WTC11 (cell line): ENCODE measurements around the gene HIF1A. TPM values are rescaled to one million over a fixed set of nuclear protein-coding genes. Genes with fewer than 3 reads are reported as not detected.

ENCODE experiments used
- ATAC-seq: fragments of 200-7000 bp; cut with Tn5 transposase; 2 replicates; pipeline ENCODE4 v1.10.0; 2021; ENCODE audit warnings: mild to moderate bottlenecking, moderate library complexity
- CTCF ChIA-PET: fragments of 300-600 bp; sonication (Branson Sonifier 250); formaldehyde crosslinking; loops from one replicate; lab custom pipeline; 2021; ENCODE audit warnings: antibody characterized with exemption; lab: Charles Lee
- POLR2A ChIA-PET: fragments of 350-600 bp; sonication (Branson Sonifier 250); formaldehyde crosslinking; loops from one replicate; lab custom pipeline; 2021; ENCODE audit warnings: antibody characterized with exemption; lab: Charles Lee
- DNase-seq: peaks from one replicate; pipeline ENCODE4 v3.0.0; 2021; ENCODE audit warnings: low spot score
- H3K27ac Mint-ChIP-seq: 2 replicates; pipeline ENCODE4 v1.8.0; 2021; ENCODE audit warnings: mixed read lengths
- H3K27me3 Mint-ChIP-seq: 2 replicates; pipeline ENCODE4 v1.8.0; 2021; ENCODE audit warnings: low read depth, mild to moderate bottlenecking, moderate library complexity, mixed read lengths
- H3K36me3 Mint-ChIP-seq: 2 replicates; pipeline ENCODE4 v1.8.0; 2021; ENCODE audit warnings: mixed read lengths
- H3K4me1 Mint-ChIP-seq: 2 replicates; pipeline ENCODE4 v1.8.0; 2022; ENCODE audit warnings: mixed read lengths
- H3K4me3 Mint-ChIP-seq: 2 replicates; pipeline ENCODE4 v1.8.0; 2021; ENCODE audit warnings: mild to moderate bottlenecking, moderate library complexity, mixed read lengths
- H3K9me3 Mint-ChIP-seq: 2 replicates; pipeline ENCODE4 v1.8.0; 2021; ENCODE audit warnings: mixed read lengths
- CBFB ChIP-seq: sonication (generic); formaldehyde crosslinking; IDR thresholded peaks from 2 replicates; pipeline ENCODE4 v1.8.1; 2022; ENCODE audit warnings: mild to moderate bottlenecking, low read depth, missing genetic modification reagents
- E2F1 ChIP-seq: sonication (generic); formaldehyde crosslinking; IDR thresholded peaks from 2 replicates; pipeline ENCODE4 v1.8.0; 2022; ENCODE audit warnings: mild to moderate bottlenecking, missing genetic modification reagents
- ELF4 ChIP-seq: sonication (generic); formaldehyde crosslinking; IDR thresholded peaks from 2 replicates; pipeline ENCODE4 v1.8.1; 2022; ENCODE audit warnings: low read depth, mild to moderate bottlenecking, moderate library complexity, missing genetic modification reagents
- EMX1 ChIP-seq: fragments of 250-450 bp; sonication (Bioruptor Pico); IDR thresholded peaks from 2 replicates; pipeline ENCODE4 v1.8.0; 2021; ENCODE audit warnings: mild to moderate bottlenecking
- GRHL2 ChIP-seq: fragments of 250-450 bp; sonication (Bioruptor Pico); IDR thresholded peaks from 2 replicates; pipeline ENCODE4 v1.8.0; 2022; ENCODE audit warnings: mild to moderate bottlenecking, moderate library complexity; ENCODE audit not compliant: insufficient replicate concordance, severe bottlenecking
- HMGA2 ChIP-seq: fragments of 250-450 bp; sonication (Bioruptor Pico); IDR thresholded peaks from 2 replicates; pipeline ENCODE4 v1.4.0; 2021; ENCODE audit warnings: mild to moderate bottlenecking, moderate library complexity
- MYBL2 ChIP-seq: sonication (generic); formaldehyde crosslinking; IDR thresholded peaks from 2 replicates; pipeline ENCODE4 v1.8.1; 2023; ENCODE audit warnings: mild to moderate bottlenecking, moderate library complexity, missing genetic modification reagents
- NR1H2 ChIP-seq: sonication (generic); formaldehyde crosslinking; IDR thresholded peaks from 2 replicates; pipeline ENCODE4 v1.9.0; 2021; ENCODE audit warnings: mild to moderate bottlenecking, moderate library complexity, missing genetic modification reagents
- STAT6 ChIP-seq: sonication (generic); formaldehyde crosslinking; conservative IDR thresholded peaks from 2 replicates; pipeline ENCODE4 v1.8.1; 2023; ENCODE audit warnings: mild to moderate bottlenecking, low read depth, missing genetic modification reagents, moderate library complexity
- USF2 ChIP-seq: sonication (generic); formaldehyde crosslinking; IDR thresholded peaks from 2 replicates; pipeline ENCODE4 v1.8.1; 2023; ENCODE audit warnings: mild to moderate bottlenecking, missing genetic modification reagents, moderate library complexity
- ZNF138 ChIP-seq: sonication (generic); formaldehyde crosslinking; conservative IDR thresholded peaks from 2 replicates; pipeline ENCODE4 v1.8.1; 2022; ENCODE audit warnings: mild to moderate bottlenecking, moderate library complexity, missing genetic modification reagents
- ZNF281 ChIP-seq: sonication (generic); formaldehyde crosslinking; IDR thresholded peaks from 2 replicates; pipeline ENCODE4 v1.8.0; 2023; ENCODE audit warnings: mild to moderate bottlenecking, missing genetic modification reagents
- ZNF423 ChIP-seq: fragments of 250-450 bp; sonication (Bioruptor Pico); IDR thresholded peaks from 2 replicates; pipeline ENCODE4 v2.1.2; 2022; ENCODE audit warnings: mild to moderate bottlenecking, moderate library complexity
- ZNF425 ChIP-seq: fragments of 250-450 bp; sonication (Bioruptor Pico); conservative IDR thresholded peaks from 2 replicates; pipeline ENCODE4 v1.9.0; 2021; ENCODE audit warnings: mild to moderate bottlenecking
- total RNA-seq: library from RNA; stranded (reverse); gene quantifications from 3 replicates; pipeline ENCODE4 v1.2.3, GENCODE V29; 2021

HIF1A gene
- total RNA-seq, 1 experiment from 2014 or later = 165 TPM

- peak overlapping the region; percentile 50 for H3K27ac Mint-ChIP-seq
- H3K4me3 Mint-ChIP-seq = peak overlapping the region; percentile 85
- H3K4me1 Mint-ChIP-seq = peaks cover 56% of the 10 kb centered on the region
- POLR2A ChIA-PET = interaction anchor here (0.7 to 2.2 kb wide), 7 partner anchors 12 to 279 kb away, joined by 3 to 12 read pairs (median 6); partner anchors contain the start of genes HIF1A and SNAPC1
- CTCF ChIA-PET = interaction anchor here (0.7 to 1.5 kb wide), 2 partner anchors 12 to 88 kb away, joined by 3 to 6 read pairs; partner anchors contain the start of gene SNAPC1
- TF ChIP-seq E2F1 (CRISPR knock-in tag) = no peak
- TF ChIP-seq NR1H2 (CRISPR knock-in tag) = no peak
- no peak for TF ChIP-seq CBFB (CRISPR knock-in tag)
- no peak for TF ChIP-seq MYBL2 (CRISPR knock-in tag)
- TF ChIP-seq ZNF281 = no peak
- no peak for TF ChIP-seq ZNF425 (CRISPR knock-in tag)
- TF ChIP-seq STAT6 (CRISPR knock-in tag) = no peak
- no peak for TF ChIP-seq ELF4
- no peak for TF ChIP-seq GRHL2 (CRISPR knock-in tag)
- TF ChIP-seq ZNF423 = no peak
- no peak for TF ChIP-seq EMX1 (CRISPR knock-in tag)
- no peak for TF ChIP-seq HMGA2 (CRISPR knock-in tag)
- TF ChIP-seq ZNF138 (CRISPR knock-in tag) = no peak
- no peak for TF ChIP-seq USF2 (CRISPR knock-in tag)
- DNase-seq = no peak
- ATAC-seq = peak; percentile 35
- peaks cover 32% of the 10 kb centered on the region for H3K36me3 Mint-ChIP-seq
- H3K27me3 Mint-ChIP-seq = no peaks in the 10 kb centered on the region
- no peaks in the 10 kb centered on the region for H3K9me3 Mint-ChIP-seq
Observed at GRCh38 chr14:61749867-61750266, 54.6 kb downstream of the HIF1A start.
